Right lobe of liver (tissue), 4 donors: ENCODE measurements around the gene SDR9C7.

Experiments used
- CTCF ChIP-seq, 4 donors: fragments of 200-600 bp in 3 of 4; fragments of 450-650 bp in 1 of 4; IDR thresholded peaks; one replicate each; pipeline versions ENCODE4 v1.5.1 to v1.8.0; 2016 to 2022; ENCODE audit warnings: antibody characterized with exemption in 4 of 4, mild to moderate bottlenecking in 2 of 4
- POLR2A ChIP-seq: fragments of 450-650 bp; IDR thresholded peaks from one replicate; pipeline ENCODE4 v1.6.1; 2017; ENCODE audit warnings: antibody characterized with exemption, mild to moderate bottlenecking
- donor health status: DM: no; HTN: no; CAD: no.
- donor health status: DM: no; HTN: no; CAD: no.
- donor health status: DM: no; HTN: yes; CAD: no.

DNA sequence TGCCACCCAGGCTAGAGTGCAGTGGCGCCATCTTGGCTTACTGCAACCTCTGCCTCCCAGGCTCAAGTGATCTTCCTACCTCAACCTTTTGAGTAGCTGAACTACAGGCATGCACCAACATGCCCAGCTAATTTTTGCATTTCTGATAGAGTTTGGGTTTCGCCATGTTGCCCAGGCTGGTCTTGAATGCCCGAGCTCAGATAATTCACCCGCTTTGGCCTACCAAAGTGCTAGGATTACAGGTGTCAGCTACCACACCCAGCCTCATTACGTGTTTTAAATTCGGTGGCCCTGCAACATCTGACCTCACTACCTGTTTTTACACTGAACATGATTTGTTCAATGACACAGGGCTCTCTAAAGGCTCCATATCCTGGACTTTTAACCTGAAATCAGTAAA lies 46.1 kb upstream of the SDR9C7 start:
- no peak for TF ChIP-seq CTCF (IDR thresholded peaks at IDR 0.05)
- no peak for TF ChIP-seq POLR2A
